ENCODE data around the gene CCDC61.
A peak's percentile ranks its signal among the peaks of the same experiment; 100 is the strongest.

The CCDC61 gene, protein sequence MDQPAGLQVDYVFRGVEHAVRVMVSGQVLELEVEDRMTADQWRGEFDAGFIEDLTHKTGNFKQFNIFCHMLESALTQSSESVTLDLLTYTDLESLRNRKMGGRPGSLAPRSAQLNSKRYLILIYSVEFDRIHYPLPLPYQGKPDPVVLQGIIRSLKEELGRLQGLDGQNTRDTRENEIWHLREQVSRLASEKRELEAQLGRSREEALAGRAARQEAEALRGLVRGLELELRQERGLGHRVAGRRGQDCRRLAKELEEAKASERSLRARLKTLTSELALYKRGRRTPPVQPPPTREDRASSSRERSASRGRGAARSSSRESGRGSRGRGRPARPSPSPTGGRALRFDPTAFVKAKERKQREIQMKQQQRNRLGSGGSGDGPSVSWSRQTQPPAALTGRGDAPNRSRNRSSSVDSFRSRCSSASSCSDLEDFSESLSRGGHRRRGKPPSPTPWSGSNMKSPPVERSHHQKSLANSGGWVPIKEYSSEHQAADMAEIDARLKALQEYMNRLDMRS

DNA sequence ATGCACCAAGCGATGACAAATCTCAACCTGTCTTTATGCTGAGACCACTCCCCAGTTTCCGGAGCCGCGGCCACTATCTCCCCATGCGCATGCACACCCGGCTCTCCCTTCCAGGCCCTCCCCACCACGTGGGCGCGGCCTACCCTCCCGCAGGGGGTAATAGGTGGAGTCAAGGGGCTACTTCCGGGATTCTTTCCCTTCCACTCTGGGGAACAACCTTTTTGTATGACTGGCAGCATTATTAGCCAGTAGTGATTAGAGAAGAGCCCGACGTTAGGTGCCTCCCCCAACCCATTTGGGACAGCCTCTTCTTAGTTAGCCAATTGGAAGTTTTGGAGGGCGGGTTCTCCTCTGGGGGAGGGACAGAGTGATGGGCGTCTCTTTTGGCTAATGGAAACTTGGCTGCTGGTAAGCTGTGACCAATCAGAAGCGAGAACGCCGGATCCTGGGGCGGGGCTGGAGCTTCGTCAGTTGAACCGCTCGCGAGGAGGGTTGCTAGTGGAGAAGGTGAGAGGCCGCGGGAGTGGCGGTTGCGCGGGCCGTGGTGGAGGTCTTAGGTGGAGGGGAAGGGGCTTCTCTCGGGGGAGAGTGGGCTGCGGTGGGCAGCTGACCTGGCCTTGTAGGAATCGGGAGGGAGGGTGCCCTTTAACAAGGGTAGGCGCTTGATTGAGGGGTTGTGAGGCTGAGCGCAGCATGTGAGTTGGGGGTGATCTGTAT, at the start of gene CCDC61:
Gene CCDC61 (plus strand): TSS at position 470 of the 717 bp plus-strand sequence. CDS start 7,552 bp downstream, outside the sequence.
- H3K4me3 ChIP-seq (ENCODE audit: low read depth in 1 of 5, low read length in 5 of 5): peak within 1 kb of the TSS; percentile 76 to 95 (median 91)
- H3K27ac ChIP-seq (ENCODE audit: low read depth, low read length): peak within 1 kb of the TSS; percentile 81
- peaks cover under 1 to 20% (median 7%) of the 10 kb centered on the region in 5 donors for H3K27me3 ChIP-seq (ENCODE audit: control insufficient read depth in 5 of 5, insufficient read depth in 4 of 5, low read length in 5 of 5)
- H3K36me3 ChIP-seq (ENCODE audit: control insufficient read depth in 5 of 5, insufficient read depth in 5 of 5, low read length in 5 of 5): peaks cover 0 to 5% (median 4%) of the 10 kb centered on the region in 5 donors
- peak within 1 kb of the TSS; percentile 59 to 90 (median 83) for H3K9ac ChIP-seq (ENCODE audit: low read length in 5 of 5)
- H3K4me1 ChIP-seq (ENCODE audit: control insufficient read depth in 5 of 5, insufficient read depth in 5 of 5, low read length in 5 of 5): peaks cover 6 to 27% (median 23%) of the 10 kb centered on the region in 5 donors
- no peaks in the 10 kb centered on the region for H3K9me3 ChIP-seq (ENCODE audit: control insufficient read depth in 5 of 5, low read length in 5 of 5)

DNA sequence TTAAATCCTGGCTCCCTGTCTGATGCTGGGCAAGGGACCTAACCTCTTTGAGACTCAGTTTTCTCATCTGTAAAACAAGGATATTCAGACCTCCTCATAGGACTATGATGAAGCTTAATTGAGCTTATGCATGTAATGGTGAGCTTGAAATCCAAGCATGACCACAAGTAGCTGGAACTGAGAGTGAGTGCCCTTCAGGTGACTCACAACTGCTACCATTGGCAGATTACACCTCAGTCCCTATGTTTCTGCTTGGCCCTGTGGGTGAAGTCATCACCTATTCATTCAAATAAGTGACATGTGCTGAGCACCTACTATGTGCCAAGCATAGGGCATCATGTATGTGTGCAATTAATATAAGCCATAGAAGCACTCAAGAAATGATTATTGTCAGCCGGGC, 47.3 kb upstream of the CCDC61 start:
- peaks cover 0 to 6% (median 5%) of the 10 kb centered on the region in 5 donors for H3K4me1 ChIP-seq (ENCODE audit: control insufficient read depth in 5 of 5, insufficient read depth in 5 of 5, low read length in 5 of 5)
- H3K9ac ChIP-seq (ENCODE audit: low read length in 5 of 5): no peak overlapping the region
- H3K36me3 ChIP-seq (ENCODE audit: control insufficient read depth in 5 of 5, insufficient read depth in 5 of 5, low read length in 5 of 5): peaks cover 0 to 15% (median 0%) of the 10 kb centered on the region in 5 donors
- no peaks in the 10 kb centered on the region for H3K9me3 ChIP-seq (ENCODE audit: control insufficient read depth in 5 of 5, low read length in 5 of 5)
- H3K27ac ChIP-seq (ENCODE audit: low read depth, low read length): no peak overlapping the region
- H3K4me3 ChIP-seq (ENCODE audit: low read depth in 1 of 5, low read length in 5 of 5): no peak overlapping the region
- peaks cover 0 to 3% (median 0%) of the 10 kb centered on the region in 5 donors for H3K27me3 ChIP-seq (ENCODE audit: control insufficient read depth in 5 of 5, insufficient read depth in 4 of 5, low read length in 5 of 5)

DNA sequence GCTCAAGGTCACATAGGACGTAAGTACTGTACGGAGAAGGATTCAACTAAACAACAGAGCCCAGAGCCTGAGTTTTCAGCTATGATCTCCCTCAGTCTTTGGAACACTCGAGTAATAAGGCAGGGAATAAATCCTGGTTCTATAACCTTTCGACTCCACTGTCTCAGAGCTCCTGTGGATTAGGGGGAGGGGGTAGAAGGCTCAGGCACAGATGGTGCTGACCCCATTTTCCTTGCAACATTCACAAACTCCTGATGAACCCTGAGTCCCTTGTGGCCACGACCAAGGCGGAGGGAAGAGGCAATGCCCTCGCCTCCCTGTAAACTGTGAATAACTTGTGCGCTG, 43.0 kb upstream of the CCDC61 start:
- H3K9ac ChIP-seq (ENCODE audit: low read length in 5 of 5): no peak overlapping the region
- peaks cover 0 to 45% (median 10%) of the 10 kb centered on the region in 5 donors for H3K4me1 ChIP-seq (ENCODE audit: control insufficient read depth in 5 of 5, insufficient read depth in 5 of 5, low read length in 5 of 5)
- H3K27me3 ChIP-seq (ENCODE audit: control insufficient read depth in 5 of 5, insufficient read depth in 4 of 5, low read length in 5 of 5): peaks cover 4 to 12% (median 9%) of the 10 kb centered on the region in 5 donors

DNA sequence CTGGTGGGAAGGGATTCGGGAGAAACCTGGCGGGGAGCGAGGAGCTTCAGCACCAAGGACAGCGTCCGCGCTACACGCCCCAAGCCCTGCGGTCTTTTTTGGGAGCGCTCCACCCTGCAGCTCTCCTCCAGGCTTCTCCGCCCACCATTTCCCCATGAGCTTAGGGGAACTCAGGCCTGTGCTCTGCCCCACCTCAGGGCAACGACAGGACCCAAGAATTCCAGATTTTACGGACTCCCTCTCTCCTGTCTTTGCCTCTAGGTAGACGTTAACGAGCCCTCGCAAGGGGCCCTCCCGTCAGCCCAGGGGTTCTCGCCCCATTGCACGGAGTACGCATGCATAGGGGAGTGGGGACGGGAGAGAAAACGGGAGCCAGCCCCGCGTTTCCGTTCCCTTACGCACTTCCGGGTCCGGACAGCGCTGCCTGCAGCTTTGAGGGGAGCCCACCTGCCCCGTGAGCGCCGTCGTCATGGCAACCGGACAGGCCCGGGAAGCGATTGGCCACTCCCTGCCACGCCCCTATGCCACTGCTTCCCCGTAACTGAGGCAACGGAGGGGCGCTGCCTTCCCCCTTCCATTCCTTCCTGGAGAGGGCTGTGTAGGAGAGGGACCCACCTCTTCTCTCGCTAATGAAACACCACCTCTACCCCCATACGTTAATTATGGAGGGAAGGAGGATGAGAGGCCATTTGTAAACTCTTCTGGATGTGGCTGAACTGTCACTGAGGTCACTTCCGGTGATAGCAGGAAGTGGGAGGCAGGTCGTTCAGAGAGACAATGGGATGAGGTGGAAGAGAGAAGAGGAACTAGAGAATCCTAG, 42.4 kb upstream of the CCDC61 start:
- peaks cover 0 to 5% (median 4%) of the 10 kb centered on the region in 5 donors for H3K36me3 ChIP-seq (ENCODE audit: control insufficient read depth in 5 of 5, insufficient read depth in 5 of 5, low read length in 5 of 5)
- peak overlapping the region; percentile 20 to 59 (median 41) for H3K4me3 ChIP-seq (ENCODE audit: low read depth in 1 of 5, low read length in 5 of 5)
- no peak overlapping the region for H3K9ac ChIP-seq (ENCODE audit: low read length in 5 of 5)
- H3K9me3 ChIP-seq (ENCODE audit: control insufficient read depth in 5 of 5, low read length in 5 of 5): no peaks in the 10 kb centered on the region
- H3K27ac ChIP-seq (ENCODE audit: low read depth, low read length): no peak overlapping the region
- peaks cover 4 to 12% (median 9%) of the 10 kb centered on the region in 5 donors for H3K27me3 ChIP-seq (ENCODE audit: control insufficient read depth in 5 of 5, insufficient read depth in 4 of 5, low read length in 5 of 5)
- H3K4me1 ChIP-seq (ENCODE audit: control insufficient read depth in 5 of 5, insufficient read depth in 5 of 5, low read length in 5 of 5): peaks cover 0 to 45% (median 10%) of the 10 kb centered on the region in 5 donors

More for the DNA sequence above, 43.0 kb upstream of the CCDC61 start:
- peaks cover 0 to 8% (median 4%) of the 10 kb centered on the region in 5 donors for H3K36me3 ChIP-seq (ENCODE audit: control insufficient read depth in 5 of 5, insufficient read depth in 5 of 5, low read length in 5 of 5)
- H3K27ac ChIP-seq (ENCODE audit: low read depth, low read length): no peak overlapping the region
- H3K9me3 ChIP-seq (ENCODE audit: control insufficient read depth in 5 of 5, low read length in 5 of 5): no peaks in the 10 kb centered on the region
- H3K4me3 ChIP-seq (ENCODE audit: low read depth in 1 of 5, low read length in 5 of 5): no peak overlapping the region

DNA sequence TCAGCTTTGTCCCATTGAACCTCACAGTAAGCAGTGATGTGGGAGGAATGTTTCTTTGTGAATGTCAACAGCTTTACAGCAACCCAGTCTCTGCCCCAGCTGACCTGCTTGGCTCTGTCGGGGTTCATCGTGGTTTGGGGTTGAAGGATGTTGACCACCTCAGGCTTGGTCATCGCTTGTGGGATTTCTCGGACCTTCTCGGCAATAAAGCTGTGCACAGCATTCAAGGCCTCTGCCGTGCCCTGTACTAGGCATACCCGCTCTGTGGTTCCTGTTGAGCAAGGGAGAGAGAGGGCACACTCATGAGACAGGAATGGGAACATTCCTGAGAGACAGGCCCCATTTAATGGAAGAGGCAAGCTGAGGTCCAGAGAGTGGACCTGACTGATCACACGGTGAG, 41.6 kb upstream of the CCDC61 start:
- H3K27ac ChIP-seq (ENCODE audit: low read depth, low read length): peak overlapping the region; percentile 53
- H3K36me3 ChIP-seq (ENCODE audit: control insufficient read depth in 5 of 5, insufficient read depth in 5 of 5, low read length in 5 of 5): peaks cover 0 to 10% (median 2%) of the 10 kb centered on the region in 5 donors
- H3K4me1 ChIP-seq (ENCODE audit: control insufficient read depth in 5 of 5, insufficient read depth in 5 of 5, low read length in 5 of 5): peaks cover 0 to 53% (median 10%) of the 10 kb centered on the region in 5 donors
- H3K9ac ChIP-seq (ENCODE audit: low read length in 5 of 5): no peak overlapping the region
- H3K9me3 ChIP-seq (ENCODE audit: control insufficient read depth in 5 of 5, low read length in 5 of 5): no peaks in the 10 kb centered on the region
- H3K27me3 ChIP-seq (ENCODE audit: control insufficient read depth in 5 of 5, insufficient read depth in 4 of 5, low read length in 5 of 5): peaks cover 4 to 18% (median 9%) of the 10 kb centered on the region in 5 donors
- no peak overlapping the region for H3K4me3 ChIP-seq (ENCODE audit: low read depth in 1 of 5, low read length in 5 of 5)

DNA sequence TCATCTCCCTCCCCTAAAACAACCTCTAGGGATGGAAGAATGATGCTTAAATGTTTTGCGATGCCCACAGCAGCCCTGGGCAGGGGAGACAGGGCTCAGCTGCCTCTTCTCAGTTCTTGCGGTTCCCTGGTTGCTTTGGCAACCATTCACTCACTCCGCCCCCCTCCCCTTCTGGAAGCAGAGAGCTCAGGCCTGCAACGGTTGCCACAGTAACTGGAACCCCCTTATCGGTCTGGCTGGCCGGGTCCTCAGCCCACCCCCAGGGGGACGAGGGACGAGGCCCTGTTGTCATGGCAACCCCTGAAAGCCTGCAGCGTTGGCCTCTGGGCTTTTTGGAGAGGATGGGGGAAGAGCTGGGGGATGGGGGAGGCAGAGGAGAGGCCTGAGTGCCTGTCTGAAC, 41.1 kb upstream of the CCDC61 start:
- peaks cover 4 to 23% (median 10%) of the 10 kb centered on the region in 5 donors for H3K27me3 ChIP-seq (ENCODE audit: control insufficient read depth in 5 of 5, insufficient read depth in 4 of 5, low read length in 5 of 5)
- H3K27ac ChIP-seq (ENCODE audit: low read depth, low read length): peak overlapping the region; percentile 53
- H3K4me3 ChIP-seq (ENCODE audit: low read depth in 1 of 5, low read length in 5 of 5): no peak overlapping the region
- H3K9me3 ChIP-seq (ENCODE audit: control insufficient read depth in 5 of 5, low read length in 5 of 5): no peaks in the 10 kb centered on the region
- no peak overlapping the region for H3K9ac ChIP-seq (ENCODE audit: low read length in 5 of 5)
- peaks cover 0 to 57% (median 13%) of the 10 kb centered on the region in 5 donors for H3K4me1 ChIP-seq (ENCODE audit: control insufficient read depth in 5 of 5, insufficient read depth in 5 of 5, low read length in 5 of 5)
- H3K36me3 ChIP-seq (ENCODE audit: control insufficient read depth in 5 of 5, insufficient read depth in 5 of 5, low read length in 5 of 5): peaks cover 0 to 10% (median 2%) of the 10 kb centered on the region in 5 donors

DNA sequence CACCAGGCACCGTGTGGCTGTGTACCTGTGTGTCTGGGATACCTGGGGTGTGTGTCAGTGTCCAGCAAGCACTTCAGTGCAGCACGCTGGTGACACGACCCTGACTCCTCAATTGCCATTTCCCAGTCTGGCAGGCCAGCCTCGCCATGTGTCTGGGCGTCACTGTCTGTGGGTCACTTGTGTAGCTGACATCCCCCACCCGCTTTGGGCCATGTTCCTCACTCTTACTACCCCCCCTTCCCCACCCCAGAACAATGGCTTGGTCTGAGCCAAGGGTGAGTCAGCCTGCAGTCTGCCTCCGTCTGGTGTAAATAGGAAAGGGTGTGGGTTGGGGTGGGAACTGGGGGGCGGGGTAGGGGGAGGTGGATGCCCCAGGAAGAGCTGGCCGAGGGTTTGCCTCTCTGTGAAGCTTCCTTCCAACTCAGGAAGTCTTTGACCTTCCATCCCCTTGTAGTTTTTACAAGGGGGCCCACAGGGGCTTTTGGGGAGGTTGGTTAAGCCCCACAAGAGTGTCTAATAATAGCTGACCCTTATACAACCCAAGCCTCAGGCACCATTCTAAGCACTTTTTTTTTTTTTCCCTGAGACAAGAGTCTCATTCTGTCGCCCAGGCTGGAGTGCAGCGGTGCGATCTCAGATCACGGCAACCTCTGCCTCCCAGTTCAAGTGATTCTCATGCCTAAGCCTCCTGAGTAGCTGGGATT, 39.2 kb upstream of the CCDC61 start:
- H3K4me3 ChIP-seq (ENCODE audit: low read depth in 1 of 5, low read length in 5 of 5): no peak overlapping the region
- H3K9ac ChIP-seq (ENCODE audit: low read length in 5 of 5): no peak overlapping the region
- peak overlapping the region; percentile 65 for H3K27ac ChIP-seq (ENCODE audit: low read depth, low read length)
- peaks cover 0 to 13% (median 2%) of the 10 kb centered on the region in 5 donors for H3K36me3 ChIP-seq (ENCODE audit: control insufficient read depth in 5 of 5, insufficient read depth in 5 of 5, low read length in 5 of 5)
- H3K9me3 ChIP-seq (ENCODE audit: control insufficient read depth in 5 of 5, low read length in 5 of 5): no peaks in the 10 kb centered on the region
- H3K4me1 ChIP-seq (ENCODE audit: control insufficient read depth in 5 of 5, insufficient read depth in 5 of 5, low read length in 5 of 5): peaks cover 0 to 75% (median 15%) of the 10 kb centered on the region in 5 donors
- H3K27me3 ChIP-seq (ENCODE audit: control insufficient read depth in 5 of 5, insufficient read depth in 4 of 5, low read length in 5 of 5): peaks cover 8 to 34% (median 18%) of the 10 kb centered on the region in 5 donors

DNA sequence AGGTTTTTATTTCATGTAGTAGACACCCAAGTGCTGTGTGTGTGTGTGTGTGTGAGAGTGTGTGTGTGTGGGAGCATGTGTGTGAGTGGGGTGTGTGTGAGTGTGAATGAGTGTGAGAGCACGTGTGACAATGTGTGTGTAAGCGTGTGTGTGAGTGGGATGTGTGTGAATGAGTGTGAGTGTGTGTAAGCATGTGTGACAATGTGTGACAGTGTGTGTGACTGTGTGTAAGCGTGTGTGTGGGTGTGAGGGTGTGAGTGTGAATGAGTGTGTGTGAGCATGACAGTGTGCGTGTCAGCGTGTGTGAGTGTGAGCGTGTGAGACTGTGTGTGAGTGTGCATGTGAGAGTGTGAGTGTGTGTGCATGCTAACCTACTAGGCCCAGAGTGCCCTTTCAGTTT, 36.9 kb upstream of the CCDC61 start:
- H3K27me3 ChIP-seq (ENCODE audit: control insufficient read depth in 5 of 5, insufficient read depth in 4 of 5, low read length in 5 of 5): peaks cover 13 to 36% (median 18%) of the 10 kb centered on the region in 5 donors
- H3K36me3 ChIP-seq (ENCODE audit: control insufficient read depth in 5 of 5, insufficient read depth in 5 of 5, low read length in 5 of 5): peaks cover 0 to 15% (median 6%) of the 10 kb centered on the region in 5 donors
- peak overlapping the region; percentile 57 for H3K27ac ChIP-seq (ENCODE audit: low read depth, low read length)
- H3K4me3 ChIP-seq (ENCODE audit: low read depth in 1 of 5, low read length in 5 of 5): no peak overlapping the region
- no peaks in the 10 kb centered on the region for H3K9me3 ChIP-seq (ENCODE audit: control insufficient read depth in 5 of 5, low read length in 5 of 5)
- peaks cover 0 to 78% (median 7%) of the 10 kb centered on the region in 5 donors for H3K4me1 ChIP-seq (ENCODE audit: control insufficient read depth in 5 of 5, insufficient read depth in 5 of 5, low read length in 5 of 5)
- H3K9ac ChIP-seq (ENCODE audit: low read length in 5 of 5): no peak overlapping the region

Data from subcutaneous abdominal adipose tissue (tissue), 5 donors.